HG02588 (cell line): ENCODE data around the gene TTN.

Experiments
- ATAC-seq: cut with Tn5 transposase; IDR thresholded peaks from one replicate; pipeline ENCODE4 v1.9.1; 2021; ENCODE audit warnings: mild to moderate bottlenecking, moderate library complexity; ENCODE audit not compliant: unreplicated experiment

TTN gene

GRCh38 chr2:178756343-178756742 lies 50.9 kb downstream of the TTN start:
- ATAC-seq = no peak

GRCh38 chr2:178747767-178748166 lies 59.5 kb downstream of the TTN start:
- ATAC-seq = no peak

- ATAC-seq = no peak
Observed at GRCh38 chr2:178734518-178734917, 72.7 kb downstream of the TTN start.

DNA sequence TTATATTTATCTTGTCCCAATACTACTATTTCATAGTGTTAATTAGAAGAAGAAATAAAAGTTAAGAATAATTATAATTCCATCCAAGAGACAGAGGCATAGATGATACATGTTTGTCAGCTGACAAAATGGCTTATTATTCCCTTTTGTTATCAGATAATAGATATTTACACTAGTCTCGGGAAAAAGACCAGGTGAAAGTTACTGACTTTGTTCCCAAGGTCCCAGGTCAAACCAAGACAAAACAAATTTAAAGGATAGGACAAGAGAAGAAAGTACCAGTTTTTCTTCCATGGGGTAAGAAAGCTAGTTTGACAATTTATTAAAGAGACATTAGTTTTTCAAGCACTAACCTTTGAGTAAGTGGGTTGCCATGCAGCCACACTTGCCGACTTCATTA lies 73.2 kb downstream of the TTN start:
- no peak for ATAC-seq

- ATAC-seq = no peak
Observed at GRCh38 chr2:178732913-178733312, 74.3 kb downstream of the TTN start.

DNA sequence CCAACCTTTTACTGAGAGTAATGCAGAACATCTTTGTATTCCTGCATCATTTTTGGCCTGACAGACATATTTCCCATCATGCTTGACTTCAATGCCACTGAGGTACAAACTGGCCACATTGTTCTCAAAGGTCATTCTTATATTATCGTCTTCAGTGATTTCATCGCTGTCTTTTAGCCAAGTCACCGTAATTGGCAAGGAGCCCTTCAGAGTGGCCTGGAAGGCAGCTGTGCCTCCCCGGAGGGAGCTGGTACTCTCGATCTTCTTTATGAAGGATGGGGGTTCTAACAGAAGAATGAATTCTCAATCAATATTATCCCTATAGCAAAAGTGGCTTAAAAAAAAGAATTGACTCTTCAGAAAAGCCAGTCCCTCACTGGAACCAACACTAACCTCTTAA lies 75.9 kb downstream of the TTN start:
- ATAC-seq = no peak

DNA sequence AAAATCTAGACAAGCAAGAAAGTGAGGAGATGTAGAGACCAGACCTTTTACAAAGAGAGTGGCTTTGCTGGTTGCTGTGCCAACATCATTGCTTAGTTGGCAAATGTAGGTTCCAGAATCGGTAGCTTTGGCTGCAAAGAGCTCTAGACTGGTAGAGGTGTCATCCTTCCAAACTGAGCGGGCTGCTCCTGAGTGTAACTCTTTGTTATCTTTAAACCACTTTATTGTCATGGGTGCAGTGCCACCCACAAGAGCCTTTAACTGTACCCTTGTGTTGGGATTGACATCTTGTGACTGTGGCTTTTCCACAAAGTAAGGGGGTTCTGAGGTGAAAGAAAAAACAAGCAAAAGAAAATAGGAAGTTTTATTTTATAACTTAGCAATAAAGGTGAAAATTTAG lies 77.2 kb downstream of the TTN start:
- ATAC-seq = no peak

DNA sequence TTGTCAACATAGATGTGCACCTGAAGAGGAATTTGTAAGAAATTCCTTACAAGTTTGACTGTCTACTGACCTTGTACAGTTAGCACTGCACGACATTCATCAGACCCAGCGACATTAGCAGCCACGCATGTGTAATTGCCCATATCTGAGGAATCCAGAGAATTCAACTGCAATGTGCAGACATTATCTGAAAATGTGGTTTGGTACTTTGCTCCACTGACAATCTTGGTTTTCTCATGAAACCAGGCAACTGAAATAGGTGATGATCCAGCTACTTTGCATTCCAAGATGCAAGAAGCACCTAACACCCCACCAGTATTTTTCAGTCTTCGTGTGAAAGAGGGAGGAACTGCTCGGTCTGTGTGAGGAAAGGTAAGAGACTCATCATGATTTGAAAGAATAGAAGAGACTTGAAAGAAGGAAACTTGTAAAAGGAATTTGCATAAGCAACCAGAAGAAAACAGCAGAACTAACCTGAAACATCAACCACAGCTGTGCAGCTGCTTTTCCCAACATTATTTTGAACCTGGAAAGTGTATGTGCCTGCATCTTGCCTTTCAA lies 83.4 kb downstream of the TTN start:
- no peak for ATAC-seq

DNA sequence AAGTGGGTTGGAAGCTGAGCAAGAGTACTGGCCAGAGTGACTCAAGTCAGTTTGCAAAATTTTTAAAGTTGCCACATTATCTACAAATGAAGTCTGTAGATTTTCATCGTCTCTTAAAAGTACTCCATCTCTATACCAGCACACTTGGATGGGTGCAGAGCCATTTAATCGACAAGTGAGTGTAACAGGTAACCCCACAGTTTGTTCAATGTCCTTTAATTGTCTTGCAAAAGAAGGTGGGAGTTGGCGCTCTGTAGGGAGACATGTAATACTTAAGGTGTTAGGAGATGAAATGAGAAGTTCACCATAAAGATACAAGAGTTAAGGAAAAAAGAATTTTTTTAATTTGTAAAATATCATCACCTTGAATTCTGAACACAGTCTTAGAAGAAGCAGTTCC lies 84.9 kb downstream of the TTN start:
- ATAC-seq = no peak

DNA sequence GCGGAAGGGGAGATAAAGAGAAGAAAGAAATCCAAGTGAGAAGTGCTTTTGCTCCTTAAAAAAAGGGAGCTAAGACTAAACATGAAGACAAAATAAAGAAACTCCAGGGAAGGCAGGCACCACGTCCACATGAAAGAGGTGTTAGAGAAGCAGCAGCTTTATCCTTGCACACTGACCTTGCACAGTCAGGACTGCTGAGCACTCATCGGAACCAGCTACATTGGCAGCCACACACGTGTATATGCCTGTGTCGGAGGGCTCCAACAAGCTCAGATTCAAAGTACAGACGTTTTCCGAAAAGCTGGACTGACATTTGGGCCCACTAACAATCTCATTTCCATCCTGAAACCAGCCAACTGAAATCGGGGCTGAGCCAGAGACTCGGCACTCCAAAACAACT lies 88.2 kb downstream of the TTN start:
- no peak for ATAC-seq

DNA sequence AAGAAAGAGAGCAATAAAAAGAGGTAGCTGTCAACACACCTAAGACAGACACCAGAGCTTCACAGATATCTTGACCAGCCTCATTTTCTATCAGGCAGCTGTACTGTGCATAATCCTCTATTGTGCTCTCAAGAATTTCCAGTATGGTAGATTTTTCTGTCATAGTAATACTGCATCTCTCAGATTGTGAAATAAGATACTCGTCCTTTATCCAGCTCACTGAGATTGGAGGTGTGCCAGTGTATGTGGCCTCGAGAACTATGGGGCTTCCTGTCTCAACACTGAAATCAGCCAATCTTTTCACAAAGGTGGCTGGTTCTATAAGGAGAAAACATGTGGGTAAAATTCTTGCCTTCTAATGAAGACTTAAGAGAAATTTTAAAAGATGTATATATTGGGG lies 88.9 kb downstream of the TTN start:
- ATAC-seq = no peak

DNA sequence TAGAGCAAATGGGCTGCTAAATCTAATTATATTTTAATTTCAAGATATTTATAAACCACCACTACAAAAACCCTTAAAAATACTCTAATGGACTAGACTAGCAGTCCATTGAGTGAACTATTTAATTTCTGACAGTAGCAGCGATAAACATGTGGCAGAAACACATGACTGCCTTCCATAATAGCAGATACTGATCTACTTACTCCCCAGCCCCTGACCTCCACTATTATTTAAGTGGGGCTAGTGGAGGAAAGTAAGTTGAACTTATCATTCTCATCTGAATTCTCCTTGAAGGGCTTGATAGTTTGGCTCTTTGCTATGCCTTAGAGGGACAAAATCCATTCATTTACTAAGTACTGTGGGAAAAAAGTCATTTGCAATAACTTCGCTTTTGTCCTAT lies 90.8 kb downstream of the TTN start:
- no peak for ATAC-seq

- ATAC-seq = no peak
Observed at GRCh38 chr2:178715366-178715765, 91.9 kb downstream of the TTN start.

GRCh38 chr2:178707476-178707875 lies 99.7 kb downstream of the TTN start:
- ATAC-seq = no peak

- ATAC-seq = no peak
Observed at GRCh38 chr2:178704876-178705275, 102.3 kb downstream of the TTN start.

- no peak for ATAC-seq
Observed at GRCh38 chr2:178702361-178702760, 104.9 kb downstream of the TTN start.

- no peak for ATAC-seq
Observed at GRCh38 chr2:178700922-178701342, 106.3 kb downstream of the TTN start.

- ATAC-seq = no peak
Observed at GRCh38 chr2:178700136-178700535, 107.1 kb downstream of the TTN start.

GRCh38 chr2:178692845-178693244 lies 114.4 kb downstream of the TTN start:
- no peak for ATAC-seq

DNA sequence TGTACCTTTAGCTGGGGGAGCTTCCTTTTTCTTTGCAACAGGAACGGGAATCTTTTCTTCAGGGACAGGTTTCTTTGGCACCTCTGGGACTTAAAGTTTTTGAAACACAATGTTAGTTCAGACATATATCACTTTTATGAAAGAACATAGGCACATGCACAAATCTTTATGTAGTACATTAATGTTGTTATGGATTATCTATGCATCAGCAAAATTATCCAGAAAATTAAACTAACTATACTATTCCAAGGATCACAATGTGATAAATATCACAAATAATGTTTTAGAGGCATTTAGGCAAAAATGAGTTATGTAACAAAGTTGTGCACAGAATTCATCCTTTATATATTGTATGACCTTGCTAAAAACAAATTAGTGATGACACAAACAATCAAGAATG lies 117.4 kb downstream of the TTN start:
- ATAC-seq = no peak

GRCh38 chr2:178683877-178684276 lies 123.3 kb downstream of the TTN start:
- no peak for ATAC-seq

DNA sequence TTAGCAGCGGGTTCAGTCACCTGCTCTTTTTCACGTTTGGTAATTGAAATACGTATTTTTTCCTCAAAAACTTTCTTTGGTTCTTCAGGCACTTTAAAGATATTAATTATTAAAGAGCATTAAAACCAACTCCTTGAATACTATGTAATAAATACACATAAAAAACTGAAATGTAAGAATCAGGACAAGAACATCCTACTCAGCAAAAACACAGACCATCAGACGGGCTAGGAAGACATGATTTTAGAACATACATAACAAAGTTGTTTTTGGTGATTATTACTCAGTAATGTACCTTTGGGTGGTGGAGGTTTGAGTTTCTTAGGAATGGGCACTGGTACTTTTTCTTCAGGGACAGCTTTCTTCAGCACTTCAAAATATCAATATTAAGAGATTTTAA lies 126.1 kb downstream of the TTN start:
- ATAC-seq = no peak

GRCh38 chr2:178679891-178680290 lies 127.3 kb downstream of the TTN start:
- ATAC-seq = no peak

- ATAC-seq = no peak
Observed at GRCh38 chr2:178677599-178677998, 129.6 kb downstream of the TTN start.
